Measurements from ENCODE around the gene EHF. TPM values are rescaled to one million over a fixed set of nuclear protein-coding genes. Genes with fewer than 3 reads are reported as not detected.
A peak's percentile ranks its signal among the peaks of the same experiment; 100 is the strongest.

Gene EHF
- total and polyA plus RNA-seq, 9 of the 15 experiments (the other 6 are each of a cell fraction or from before 2014, with no cell fraction given), result 0.04 to 0.54 (median 0.37) TPM

GRCh38 chr11:34604145-34604544, 16.7 kb upstream of the EHF start:
- FAIRE-seq (no peak), ATAC-seq (no peak), DNase-seq (ENCODE audit: extremely low read depth in 1 of 4, low spot score in 3 of 4) (no peak)
- no peaks in the 10 kb centered on the region for H4K20me1 ChIP-seq (replicated peaks; ENCODE audit: control insufficient read depth, insufficient read depth, low read length)
- in situ Hi-C loops (cut with MboI) (no loop called here), intact Hi-C loops (cut with micrococcal nuclease) (loop anchor here (5.0 kb wide), 1 partner anchor 203 kb away; no protein-coding TSS in a partner anchor)
- no peak overlapping the region for H2AFZ ChIP-seq (ENCODE audit: low read depth, low read length)
- H3K9ac ChIP-seq (ENCODE audit: insufficient read depth in 1 of 2, low read depth in 2 of 2, low read length in 2 of 2), result no peak overlapping the region
- H3K4me3 ChIP-seq, result no peak overlapping the region
- TF ChIP-seq KDM5B (IDR thresholded peaks at IDR 0.05; ENCODE audit: insufficient replicate concordance, low read depth, low read length), result no peak
- TF ChIP-seq PHF8 (IDR thresholded peaks at IDR 0.05; ENCODE audit: borderline replicate concordance, low read length), result no peak
- TF ChIP-seq VEZF1 (CRISPR knock-in tag; IDR thresholded peaks at IDR 0.05), result no peak
- TF ChIP-seq NFYB (IDR thresholded peaks at IDR 0.05; ENCODE audit: extremely low read depth, insufficient read length), result no peak
- TF ChIP-seq POU5F1 (IDR thresholded peaks at IDR 0.05; ENCODE audit: borderline replicate concordance, low read depth, low read length, partially characterized antibody), result no peak
- TF ChIP-seq CXXC5 (CRISPR knock-in tag; IDR thresholded peaks at IDR 0.05), result no peak
- no peak for TF ChIP-seq PPARD (CRISPR knock-in tag; IDR thresholded peaks at IDR 0.05)
- no peak for TF ChIP-seq CAMTA2 (CRISPR knock-in tag; conservative IDR thresholded peaks at IDR 0.05)
- 0 out of 2 replicates have a peak, but pooled peaks have one; percentile 6 for TF ChIP-seq ZKSCAN8 (CRISPR knock-in tag; IDR thresholded peaks at IDR 0.05)
- TF ChIP-seq EP300 (IDR thresholded peaks at IDR 0.05; ENCODE audit: low read length), result no peak
- no peak for TF ChIP-seq PRDM10 (IDR thresholded peaks at IDR 0.05; ENCODE audit: partially characterized antibody)
- no peak for TF ChIP-seq IRF1 (CRISPR knock-in tag; IDR thresholded peaks at IDR 0.05; ENCODE audit: borderline replicate concordance)
- TF ChIP-seq MEIS2 (IDR thresholded peaks at IDR 0.05; ENCODE audit: partially characterized antibody), result no peak
- TF ChIP-seq ZC3H8 (IDR thresholded peaks at IDR 0.05), result no peak
- peak; percentile 32; the same call in 1 of the 2 replicates for TF ChIP-seq PTTG1 (tag; IDR thresholded peaks at IDR 0.05; ENCODE audit: low read depth)
- BruUV-seq (replicated peaks), result no TSS peak
- ChIA-PET POLR2A (interaction anchor here (0.9 to 1.8 kb wide), 6 partner anchors 10 to 81 kb away, joined by 3 to 12 read pairs (median 4); no protein-coding TSS in a partner anchor), CTCF (ENCODE audit: low intra/inter-chr PET ratio) (no interaction called here)
- peak overlapping the region; percentile 60; the same call in 2 of the 3 replicates for H3K27ac ChIP-seq (ENCODE audit: extremely low read depth, low read depth, low read length)
- no peaks in the 10 kb centered on the region for H3K27me3 ChIP-seq (ENCODE audit: control insufficient read depth in 2 of 2, insufficient read depth in 2 of 2, low read length in 2 of 2)
- no peaks in the 10 kb centered on the region for H3K9me1 ChIP-seq (ENCODE audit: control insufficient read depth, insufficient read depth, low read length)
- H3K4me2 ChIP-seq (ENCODE audit: insufficient read depth, low read length), result peak overlapping the region; percentile 49; the same call in 1 of the 2 replicates
- no peaks in the 10 kb centered on the region for H3K36me3 ChIP-seq (ENCODE audit: control insufficient read depth, insufficient read depth, low read length)
- H3K4me1 ChIP-seq (replicated peaks in 1 of 2; ENCODE audit: control insufficient read depth in 2 of 2, insufficient read depth in 2 of 2, low read length in 2 of 2), result peaks cover 49 to 73% of the 10 kb centered on the region in 2 experiments
- no peaks in the 10 kb centered on the region for H3K9me3 ChIP-seq (replicated peaks; ENCODE audit: control insufficient read depth, insufficient read depth, low read depth, low read length)
- WGBS (ENCODE audit: insufficient coverage, low coverage, missing lambda C conversion rate), result 40% methylated on average over 2 of the region's 2 CpGs
- H3K79me2 ChIP-seq (ENCODE audit: control insufficient read depth, insufficient read depth, low read length), result no peaks in the 10 kb centered on the region

All from K562 (cell line).